ENCODE results near the gene CDC42EP4. TPM values are rescaled to one million over a fixed set of nuclear protein-coding genes. Genes with fewer than 3 reads are reported as not detected.

Gene CDC42EP4
- total and polyA plus RNA-seq, 10 of the 15 experiments (the other 5 are each of a cell fraction or from before 2014, with no cell fraction given): 0.05 to 7.1 (median 2.7) TPM

DNA sequence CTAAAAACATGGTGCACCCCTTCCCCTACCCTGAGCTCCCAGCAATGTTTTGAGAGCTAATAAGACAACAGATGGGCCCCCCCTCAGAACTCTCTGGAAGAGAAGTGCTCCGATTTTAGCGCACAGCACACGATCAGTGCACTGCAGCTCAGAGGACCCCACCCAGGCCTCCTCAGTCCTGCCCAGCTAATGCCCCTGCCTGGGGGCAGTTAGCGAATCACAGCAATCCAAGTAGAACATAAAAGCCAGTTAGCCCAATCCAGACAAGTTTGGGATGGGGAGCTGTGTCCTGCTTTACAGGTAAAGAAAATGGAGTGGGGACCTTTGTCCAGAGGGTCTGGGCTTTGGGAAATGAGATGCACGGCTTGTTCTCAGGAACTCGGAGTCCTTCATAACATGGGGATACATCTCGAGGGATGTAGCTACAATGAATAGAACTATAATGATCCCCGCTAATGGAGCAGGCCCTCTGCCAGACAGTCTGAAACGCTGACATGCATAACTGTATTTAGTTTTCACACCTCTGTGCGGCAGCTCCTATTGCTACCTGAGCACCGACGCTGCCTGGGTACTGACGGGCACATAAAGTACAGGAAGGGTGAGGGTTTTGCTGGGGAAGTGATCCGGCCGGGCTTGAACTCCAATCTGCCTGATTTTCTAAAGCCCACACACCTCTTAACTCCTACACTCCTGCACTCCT lies 29.7 kb upstream of the CDC42EP4 start:
- Histone ChIP-seq H3K27ac (ENCODE audit: control insufficient read depth, insufficient read depth) (no peak overlapping the region), H3K4me1 (ENCODE audit: control insufficient read depth, insufficient read depth, low read length) (no peaks in the 10 kb centered on the region), H3K36me3 (ENCODE audit: control insufficient read depth in 2 of 2, insufficient read depth in 2 of 2, low read length in 1 of 2) (no peaks in the 10 kb centered on the region), H3K9me3 (replicated peaks; ENCODE audit: control insufficient read depth, insufficient read depth, low read length) (no peaks in the 10 kb centered on the region), H3K27me3 (replicated peaks in 1 of 2; ENCODE audit: control insufficient read depth in 2 of 2, insufficient read depth in 2 of 2, low read length in 1 of 2) (no peaks in the 10 kb centered on the region), H3K4me3 (no peak overlapping the region), H2AFZ (ENCODE audit: control insufficient read depth, low read depth, low read length) (no peak overlapping the region), H3K4me2 (ENCODE audit: control insufficient read depth, insufficient read depth) (no peak overlapping the region), H3K79me2 (ENCODE audit: control insufficient read depth, insufficient read depth, low read length) (no peaks in the 10 kb centered on the region), H4K20me1 (ENCODE audit: control insufficient read depth, insufficient read depth) (no peaks in the 10 kb centered on the region), H3K9ac (ENCODE audit: control insufficient read depth, insufficient read depth, low read length) (no peak overlapping the region)
- ChIA-PET POLR2A (interaction anchor here (0.5 to 0.7 kb wide), 3 partner anchors 32 to 509 kb away, joined by 3 to 7 read pairs (median 5); no protein-coding TSS in a partner anchor), CTCF (interaction anchor here (1.0 to 6.1 kb wide), 8 partner anchors 19 to 614 kb away, joined by 3 to 39 read pairs (median 7); partner anchors contain the start of gene CDC42EP4), SMC1A (ENCODE audit: uncharacterized antibody, unreplicated experiment) (interaction anchor here (0.7 to 2.3 kb wide), 10 partner anchors 12 to 150 kb away, joined by 3 to 13 read pairs (median 4); no protein-coding TSS in a partner anchor), RAD21 (ENCODE audit: unreplicated experiment) (interaction anchor here (0.9 to 2.7 kb wide), 7 partner anchors 23 to 85 kb away, joined by 3 to 14 read pairs (median 4); partner anchors contain the start of gene CDC42EP4)
- intact Hi-C loops (cut with micrococcal nuclease; ENCODE audit: unreplicated experiment): loop anchor here (2.0 kb wide), 1 partner anchor 25 kb away; no protein-coding TSS in a partner anchor
- no peak for ATAC-seq
- TF ChIP-seq EZH2 (IDR thresholded peaks at IDR 0.05; ENCODE audit: borderline replicate concordance, control insufficient read depth, low read depth, low read length): no peak
- no peak for TF ChIP-seq BHLHE40 (IDR thresholded peaks at IDR 0.05; ENCODE audit: borderline replicate concordance in 1 of 2, low read depth in 2 of 2, low read length in 1 of 2)
- TF ChIP-seq STAT3 (IDR thresholded peaks at IDR 0.05; ENCODE audit: low read depth, low read length): no peak
- TF ChIP-seq, protein P1, sequence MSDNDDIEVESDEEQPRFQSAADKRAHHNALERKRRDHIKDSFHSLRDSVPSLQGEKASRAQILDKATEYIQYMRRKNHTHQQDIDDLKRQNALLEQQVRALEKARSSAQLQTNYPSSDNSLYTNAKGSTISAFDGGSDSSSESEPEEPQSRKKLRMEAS (IDR thresholded peaks at IDR 0.05; ENCODE audit: low read depth, low read length): no peak
- no peak for TF ChIP-seq HCFC1 (IDR thresholded peaks at IDR 0.05; ENCODE audit: low read length)
- TF ChIP-seq YY1 (IDR thresholded peaks at IDR 0.05; ENCODE audit: low read depth, low read length): no peak
- no peak for TF ChIP-seq IRF4 (IDR thresholded peaks at IDR 0.05; ENCODE audit: low read depth, low read length)
- no peak for TF ChIP-seq NRF1 (conservative IDR thresholded peaks at IDR 0.05; ENCODE audit: low read depth, low read length)
- no peak for TF ChIP-seq SMAD5 (IDR thresholded peaks at IDR 0.05; ENCODE audit: low read depth)
- TF ChIP-seq SUPT20H (IDR thresholded peaks at IDR 0.05; ENCODE audit: borderline replicate concordance, control insufficient read depth, low read depth, low read length): no peak
- no peak for TF ChIP-seq TARDBP (IDR thresholded peaks at IDR 0.05; ENCODE audit: borderline replicate concordance)
- TF ChIP-seq RAD51 (IDR thresholded peaks at IDR 0.05): no peak
- no peak for TF ChIP-seq CREB1 (IDR thresholded peaks at IDR 0.05; ENCODE audit: low read depth)
- TF ChIP-seq FOXM1 (IDR thresholded peaks at IDR 0.05; ENCODE audit: low read depth, low read length): no peak
- no peak for TF ChIP-seq ETV6 (conservative IDR thresholded peaks at IDR 0.05 in 1 of 2, IDR thresholded peaks at IDR 0.05 in 1 of 2; ENCODE audit: borderline replicate concordance in 1 of 2, low read depth in 1 of 2)
- TF ChIP-seq, protein P2, sequence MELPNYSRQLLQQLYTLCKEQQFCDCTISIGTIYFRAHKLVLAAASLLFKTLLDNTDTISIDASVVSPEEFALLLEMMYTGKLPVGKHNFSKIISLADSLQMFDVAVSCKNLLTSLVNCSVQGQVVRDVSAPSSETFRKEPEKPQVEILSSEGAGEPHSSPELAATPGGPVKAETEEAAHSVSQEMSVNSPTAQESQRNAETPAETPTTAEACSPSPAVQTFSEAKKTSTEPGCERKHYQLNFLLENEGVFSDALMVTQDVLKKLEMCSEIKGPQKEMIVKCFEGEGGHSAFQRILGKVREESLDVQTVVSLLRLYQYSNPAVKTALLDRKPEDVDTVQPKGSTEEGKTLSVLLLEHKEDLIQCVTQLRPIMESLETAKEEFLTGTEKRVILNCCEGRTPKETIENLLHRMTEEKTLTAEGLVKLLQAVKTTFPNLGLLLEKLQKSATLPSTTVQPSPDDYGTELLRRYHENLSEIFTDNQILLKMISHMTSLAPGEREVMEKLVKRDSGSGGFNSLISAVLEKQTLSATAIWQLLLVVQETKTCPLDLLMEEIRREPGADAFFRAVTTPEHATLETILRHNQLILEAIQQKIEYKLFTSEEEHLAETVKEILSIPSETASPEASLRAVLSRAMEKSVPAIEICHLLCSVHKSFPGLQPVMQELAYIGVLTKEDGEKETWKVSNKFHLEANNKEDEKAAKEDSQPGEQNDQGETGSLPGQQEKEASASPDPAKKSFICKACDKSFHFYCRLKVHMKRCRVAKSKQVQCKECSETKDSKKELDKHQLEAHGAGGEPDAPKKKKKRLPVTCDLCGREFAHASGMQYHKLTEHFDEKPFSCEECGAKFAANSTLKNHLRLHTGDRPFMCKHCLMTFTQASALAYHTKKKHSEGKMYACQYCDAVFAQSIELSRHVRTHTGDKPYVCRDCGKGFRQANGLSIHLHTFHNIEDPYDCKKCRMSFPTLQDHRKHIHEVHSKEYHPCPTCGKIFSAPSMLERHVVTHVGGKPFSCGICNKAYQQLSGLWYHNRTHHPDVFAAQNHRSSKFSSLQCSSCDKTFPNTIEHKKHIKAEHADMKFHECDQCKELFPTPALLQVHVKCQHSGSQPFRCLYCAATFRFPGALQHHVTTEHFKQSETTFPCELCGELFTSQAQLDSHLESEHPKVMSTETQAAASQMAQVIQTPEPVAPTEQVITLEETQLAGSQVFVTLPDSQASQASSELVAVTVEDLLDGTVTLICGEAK (IDR thresholded peaks at IDR 0.05; ENCODE audit: borderline replicate concordance): no peak
- TF ChIP-seq ZNF217 (IDR thresholded peaks at IDR 0.05): no peak
- no peak for DNase-seq (ENCODE audit: low read depth, low spot score)
- in situ Hi-C loops (cut with MboI): no loop called here
- BruUV-seq (replicated peaks): no TSS peak
- 81% methylated on average over 15 of the region's 15 CpGs for WGBS (ENCODE audit: insufficient coverage, insufficient replicate concordance, low lambda C conversion rate, missing lambda C conversion rate)
- no peak for FAIRE-seq

Data from GM12878 (cell line).